A549 (cell line): ENCODE results near the gene FBXO21. TPM values are rescaled to one million over a fixed set of nuclear protein-coding genes. Genes with fewer than 3 reads are reported as not detected.
A peak's percentile ranks its signal among the peaks of the same experiment; 100 is the strongest.
"Not testable (repeated sequence)": the region's sequence is repeated elsewhere in the genome, so short reads cannot be mapped to it uniquely, and the experiment has no call there.

ENCODE experiments used
- ATAC-seq, 2 experiments: fragments of 200-7000 bp in 1 of 2; fragments of >200 bp in 1 of 2; cut with Nextera tagmentation in 1 of 2; cut with Tn5 transposase in 1 of 2; 3 replicates each; pipeline versions ENCODE4 v1.8.0 to v1.9.1; 2018 to 2020; ENCODE audit warnings: mild to moderate bottlenecking in 1 of 2, moderate library complexity in 1 of 2
- CTCF ChIA-PET: fragments of 300-600 bp; sonication (Branson Sonifier 250); formaldehyde crosslinking; extraction: SDS; loops from one replicate; lab custom pipeline; 2021; ENCODE audit warnings: antibody characterized with exemption, inconsistent platforms; lab: Yijun Ruan, JAX
- POLR2A ChIA-PET: fragments of 350-600 bp; formaldehyde crosslinking; extraction: SDS; loops from one replicate; lab custom pipeline; 2021; ENCODE audit warnings: antibody characterized with exemption, inconsistent platforms; lab: Yijun Ruan, JAX
- DNase-seq, 2 experiments: peaks; one replicate each; pipeline versions ENCODE4 v3.0.0 to v3.0.0-alpha.2; 2011 to 2016; ENCODE audit warnings: low read depth in 1 of 2, low spot score in 1 of 2
- FAIRE-seq: peaks from 2 replicates; lab custom pipeline; 2011; peaks lifted over from hg19 to GRCh38; lab: Jason Lieb, UNC
- H3K27ac ChIP-seq, 2 experiments: fragments of >200 bp; sonication (Bioruptor Twin); formaldehyde crosslinking; 3 replicates each; pipeline ENCODE4 v1.5.1; 2016 to 2017
- H3K4me1 ChIP-seq: fragments of >200 bp; sonication (Bioruptor Twin); formaldehyde crosslinking; 3 replicates; pipeline ENCODE4 v1.6.1; 2016
- H3K4me2 ChIP-seq: fragments of >200 bp; sonication (Bioruptor Twin); formaldehyde crosslinking; 3 replicates; pipeline ENCODE4 v1.6.1; 2016
- H3K4me3 ChIP-seq: fragments of >200 bp; sonication (Bioruptor Twin); formaldehyde crosslinking; 3 replicates; pipeline ENCODE4 v1.5.1; 2016
- H3K9me3 ChIP-seq: fragments of >200 bp; sonication (Bioruptor Twin); formaldehyde crosslinking; 3 replicates; pipeline ENCODE4 v1.6.1; 2016
- CBX8 ChIP-seq: fragments of 200-600 bp; sonication (generic); IDR thresholded peaks from 2 replicates; pipeline ENCODE4 v1.6.1; 2016
- CEBPB ChIP-seq, 2 experiments: fragments of >200 bp in 1 of 2; sonication (Bioruptor Twin) in 1 of 2; formaldehyde crosslinking in 1 of 2; IDR thresholded peaks; 2 replicates each; pipeline ENCODE4 v1.6.1; 2012 to 2016
- ESRRA ChIP-seq: fragments of 150-350 bp; IDR thresholded peaks from 2 replicates; pipeline ENCODE4 v1.6.1; 2014; ENCODE audit warnings: mild to moderate bottlenecking, low read length, borderline replicate concordance
- FOSL2 ChIP-seq, 2 experiments: fragments of 450-650 bp in 1 of 2; fragments of >200 bp in 1 of 2; sonication (Bioruptor Twin) in 1 of 2; formaldehyde crosslinking; IDR thresholded peaks; 2 replicates each; pipeline versions ENCODE4 v1.5.0 to v1.6.1; 2016 to 2020; ENCODE audit warnings: mild to moderate bottlenecking in 1 of 2, moderate library complexity in 1 of 2
- HOXB13 ChIP-seq: fragments of 250-450 bp; sonication (Bioruptor Pico); IDR thresholded peaks from 2 replicates; pipeline ENCODE4 v1.5.0; 2020; ENCODE audit warnings: low read depth, mild to moderate bottlenecking, moderate library complexity
- HOXB5 ChIP-seq: fragments of 250-450 bp; sonication (Bioruptor Pico); IDR thresholded peaks from 2 replicates; pipeline ENCODE4 v1.5.0; 2020; ENCODE audit warnings: mild to moderate bottlenecking, moderate library complexity
- KDM1A ChIP-seq: fragments of 200-600 bp; sonication (generic); IDR thresholded peaks from 2 replicates; pipeline ENCODE4 v1.6.1; 2016; ENCODE audit warnings: low read depth, mild to moderate bottlenecking
- MAFK ChIP-seq: fragments of 450-650 bp; IDR thresholded peaks from 2 replicates; pipeline ENCODE4 v1.6.1; 2014; ENCODE audit not compliant: partially characterized antibody
- PHF8 ChIP-seq: fragments of 200-600 bp; sonication (generic); IDR thresholded peaks from 2 replicates; pipeline ENCODE4 v1.6.1; 2016; ENCODE audit warnings: low read depth, mild to moderate bottlenecking, antibody characterized with exemption, moderate library complexity, borderline replicate concordance
- POLR2AphosphoS2 ChIP-seq: conservative IDR thresholded peaks from 2 replicates; pipeline ENCODE4 v1.6.1; 2012; ENCODE audit warnings: low read length, improper control_type of control experiment, inconsistent platforms
- SMC3 ChIP-seq: fragments of >200 bp; sonication (Bioruptor Twin); formaldehyde crosslinking; IDR thresholded peaks from 3 replicates; pipeline ENCODE4 v1.6.1; 2018; ENCODE audit warnings: inconsistent platforms
- ZC3H11A ChIP-seq: fragments of 450-650 bp; IDR thresholded peaks from 2 replicates; pipeline ENCODE4 v1.6.1; 2014; ENCODE audit warnings: antibody characterized with exemption, mild to moderate bottlenecking
- ZSCAN20 ChIP-seq: fragments of 250-450 bp; sonication (Bioruptor Pico); IDR thresholded peaks from 2 replicates; pipeline ENCODE4 v1.8.0; 2022; ENCODE audit warnings: mild to moderate bottlenecking, moderate library complexity
- WGBS: methylation state at CpG from one replicate; pipeline ENCODE4 v1.1.6; 2017; ENCODE audit errors: missing lambda C conversion rate; 5-methylcytosine and 5-hydroxymethylcytosine counted together
- polyA plus RNA-seq, 4 experiments: library from polyadenylated mRNA; depleted of rRNA in 3 of 4; stranded (reverse); fragments of >200 nt; fragmentation: RNase III in 1 of 4; extraction: RNeasy Plus Mini Kit Qiagen cat#74134 plus additional on column Dnase treatment in 1 of 4; gene quantifications; 2 replicates in 3 of 4; 3 replicates in 1 of 4; pipeline ENCODE4 v1.2.3, GENCODE V29; 2011 to 2017
- TF ChIP-seq, protein P1 (sequence below): fragments of >200 bp; sonication (Bioruptor Twin); formaldehyde crosslinking; IDR thresholded peaks from 3 replicates; pipeline ENCODE4 v1.5.1; 2016
- TF ChIP-seq, protein P2 (sequence below): fragments of 150-350 bp; IDR thresholded peaks from 2 replicates; pipeline ENCODE4 v1.6.1; 2014; ENCODE audit warnings: low read depth, mild to moderate bottlenecking, low read length
- TF ChIP-seq, protein P3 (sequence below): fragments of >200 bp; sonication (Bioruptor Twin); formaldehyde crosslinking; IDR thresholded peaks from 2 replicates; pipeline ENCODE4 v1.6.1; 2016

The FBXO21 gene
- polyA plus RNA-seq, 2 of the 4 experiments (the other 2 are of a cell fraction): 33.2 to 62.4 TPM

DNA sequence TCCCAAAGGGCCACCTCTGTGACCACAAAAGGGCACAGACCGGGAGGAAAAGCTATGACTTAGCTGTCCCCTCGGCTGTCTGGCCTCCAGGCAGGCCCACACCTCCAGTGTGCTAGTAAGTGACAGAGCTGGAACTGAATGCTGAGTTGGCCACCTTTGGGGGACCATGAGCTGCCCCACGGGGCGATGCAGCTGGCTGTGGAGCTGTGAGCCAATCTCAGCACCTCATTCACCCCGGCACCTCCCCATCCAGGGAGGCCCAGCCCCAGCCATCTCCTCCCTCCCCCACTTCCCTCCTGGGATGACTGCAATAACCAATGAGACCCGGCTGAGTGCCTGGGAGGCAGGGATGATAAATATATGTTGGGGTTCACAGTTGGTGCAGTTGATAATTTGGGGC is 78.9 kb downstream of the FBXO21 start:
- ATAC-seq (peak; percentile 25 to 35; a peak in 3 of 6 replicates), DNase-seq (no peak), FAIRE-seq (no peak)
- Histone ChIP-seq H3K4me2 (no peak overlapping the region), H3K9me3 (no peaks in the 10 kb centered on the region), H3K4me3 (no peak overlapping the region), H3K27ac (peak overlapping the region in 1 of 2 experiments; percentile 48; a peak in 2 of 6 replicates), H3K4me1 (no peaks in the 10 kb centered on the region)
- POLR2A ChIA-PET: no interaction called here
- TF ChIP-seq FOSL2 (IDR thresholded peaks at IDR 0.05) (no peak), FOSL2 (CRISPR knock-in tag; IDR thresholded peaks at IDR 0.05) (no peak)
- CTCF ChIA-PET: interaction anchor here (0.8 to 4.3 kb wide), 4 partner anchors 9 to 745 kb away, joined by 3 to 19 read pairs (median 7); no protein-coding TSS in a partner anchor
- WGBS: 75% methylated on average over 6 of the region's 6 CpGs

DNA sequence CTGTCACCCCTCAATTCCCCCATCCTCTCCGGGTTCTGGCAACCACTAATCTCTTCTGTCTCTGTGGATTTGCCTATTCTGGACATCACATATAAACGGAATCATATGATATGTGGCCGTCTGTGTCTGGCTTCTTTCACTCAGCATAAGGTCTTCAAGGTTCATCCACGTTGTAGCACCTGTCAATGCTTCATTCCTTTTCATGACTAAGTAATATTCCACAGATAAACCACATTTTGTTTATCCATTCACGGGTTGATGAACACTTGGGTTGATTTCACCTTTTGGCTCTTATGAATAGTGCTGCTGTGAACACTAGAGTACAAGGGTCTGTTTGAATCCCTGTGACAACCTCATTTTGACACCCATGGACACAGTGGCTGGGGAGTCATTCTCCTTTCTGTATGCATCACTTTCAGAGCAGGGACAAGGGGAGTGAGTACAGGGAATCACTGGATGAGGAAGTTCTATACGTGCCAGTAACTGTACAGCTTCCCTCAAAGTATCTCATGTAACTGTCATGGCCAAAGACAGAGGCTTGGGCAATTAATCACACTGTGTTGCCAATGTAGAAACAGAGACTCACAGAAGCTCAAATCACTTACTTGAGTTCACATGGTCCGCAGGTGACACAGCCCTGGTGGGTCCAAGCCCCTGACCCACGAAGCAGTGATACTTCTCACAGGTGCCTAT is 80.2 kb downstream of the FBXO21 start:
- WGBS: 51% methylated on average over 8 of the region's 8 CpGs
- CTCF ChIA-PET: interaction anchor here (0.5 to 4.3 kb wide), 4 partner anchors 9 to 73 kb away, joined by 3 to 19 read pairs (median 7); no protein-coding TSS in a partner anchor
- Histone ChIP-seq H3K4me1 (no peaks in the 10 kb centered on the region), H3K4me3 (no peak overlapping the region), H3K9me3 (no peaks in the 10 kb centered on the region), H3K27ac (no peak overlapping the region), H3K4me2 (no peak overlapping the region)
- FAIRE-seq (no peak), DNase-seq (no peak), ATAC-seq (no peak)
- POLR2A ChIA-PET: no interaction called here
- TF ChIP-seq SMC3: no peak
- TF ChIP-seq, protein P1, sequence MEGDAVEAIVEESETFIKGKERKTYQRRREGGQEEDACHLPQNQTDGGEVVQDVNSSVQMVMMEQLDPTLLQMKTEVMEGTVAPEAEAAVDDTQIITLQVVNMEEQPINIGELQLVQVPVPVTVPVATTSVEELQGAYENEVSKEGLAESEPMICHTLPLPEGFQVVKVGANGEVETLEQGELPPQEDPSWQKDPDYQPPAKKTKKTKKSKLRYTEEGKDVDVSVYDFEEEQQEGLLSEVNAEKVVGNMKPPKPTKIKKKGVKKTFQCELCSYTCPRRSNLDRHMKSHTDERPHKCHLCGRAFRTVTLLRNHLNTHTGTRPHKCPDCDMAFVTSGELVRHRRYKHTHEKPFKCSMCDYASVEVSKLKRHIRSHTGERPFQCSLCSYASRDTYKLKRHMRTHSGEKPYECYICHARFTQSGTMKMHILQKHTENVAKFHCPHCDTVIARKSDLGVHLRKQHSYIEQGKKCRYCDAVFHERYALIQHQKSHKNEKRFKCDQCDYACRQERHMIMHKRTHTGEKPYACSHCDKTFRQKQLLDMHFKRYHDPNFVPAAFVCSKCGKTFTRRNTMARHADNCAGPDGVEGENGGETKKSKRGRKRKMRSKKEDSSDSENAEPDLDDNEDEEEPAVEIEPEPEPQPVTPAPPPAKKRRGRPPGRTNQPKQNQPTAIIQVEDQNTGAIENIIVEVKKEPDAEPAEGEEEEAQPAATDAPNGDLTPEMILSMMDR: no peak
- TF ChIP-seq, protein P2, sequence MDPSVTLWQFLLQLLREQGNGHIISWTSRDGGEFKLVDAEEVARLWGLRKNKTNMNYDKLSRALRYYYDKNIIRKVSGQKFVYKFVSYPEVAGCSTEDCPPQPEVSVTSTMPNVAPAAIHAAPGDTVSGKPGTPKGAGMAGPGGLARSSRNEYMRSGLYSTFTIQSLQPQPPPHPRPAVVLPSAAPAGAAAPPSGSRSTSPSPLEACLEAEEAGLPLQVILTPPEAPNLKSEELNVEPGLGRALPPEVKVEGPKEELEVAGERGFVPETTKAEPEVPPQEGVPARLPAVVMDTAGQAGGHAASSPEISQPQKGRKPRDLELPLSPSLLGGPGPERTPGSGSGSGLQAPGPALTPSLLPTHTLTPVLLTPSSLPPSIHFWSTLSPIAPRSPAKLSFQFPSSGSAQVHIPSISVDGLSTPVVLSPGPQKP: no peak

DNA sequence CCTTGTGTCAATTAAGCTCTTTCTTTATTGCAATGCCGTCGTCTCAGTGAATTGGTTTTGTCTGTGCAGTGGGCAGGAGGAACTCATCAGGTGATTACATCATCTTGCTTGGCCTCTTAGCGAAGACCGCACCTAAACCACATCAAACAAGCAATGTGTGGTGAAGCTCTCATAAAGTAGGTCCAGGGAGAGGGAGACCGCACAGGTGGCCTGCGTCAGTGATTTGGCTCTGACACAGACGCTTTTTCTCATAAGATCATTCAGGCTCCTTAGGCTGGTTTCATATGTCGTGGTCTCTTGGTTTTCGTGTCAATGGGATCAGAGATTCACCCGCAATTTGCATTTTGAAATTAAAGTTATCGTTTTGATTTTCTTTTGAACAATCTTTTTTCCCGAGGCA is 84.4 kb downstream of the FBXO21 start:
- ATAC-seq (no peak), FAIRE-seq (no peak), DNase-seq (no peak)
- 84% methylated on average over 12 of the region's 12 CpGs for WGBS
- Histone ChIP-seq H3K9me3 (no peaks in the 10 kb centered on the region), H3K27ac (no peak overlapping the region), H3K4me3 (no peak overlapping the region), H3K4me1 (0 out of 3 replicates have a peak, but pooled peaks cover 3% of the 10 kb centered on the region), H3K4me2 (no peak overlapping the region)
- CTCF ChIA-PET: interaction anchor here (0.6 to 1.6 kb wide), 3 partner anchors 13 to 69 kb away, joined by 3 to 4 read pairs (median 4); no protein-coding TSS in a partner anchor
- TF ChIP-seq CEBPB (IDR thresholded peaks at IDR 0.05): no peak
- TF ChIP-seq ZC3H11A: no peak
- TF ChIP-seq, protein P2: no peak
- no peak for TF ChIP-seq HOXB13
- TF ChIP-seq, protein P1: no peak
- TF ChIP-seq PHF8: no peak
- TF ChIP-seq POLR2AphosphoS2: no peak
- TF ChIP-seq KDM1A: no peak
- TF ChIP-seq, protein P3, sequence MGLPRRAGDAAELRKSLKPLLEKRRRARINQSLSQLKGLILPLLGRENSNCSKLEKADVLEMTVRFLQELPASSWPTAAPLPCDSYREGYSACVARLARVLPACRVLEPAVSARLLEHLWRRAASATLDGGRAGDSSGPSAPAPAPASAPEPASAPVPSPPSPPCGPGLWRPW: no peak
- TF ChIP-seq MAFK: no peak
- no peak for TF ChIP-seq ZSCAN20
- no peak for TF ChIP-seq HOXB5 (CRISPR knock-in tag)
- TF ChIP-seq CBX8: no peak
- no peak for TF ChIP-seq ESRRA
- POLR2A ChIA-PET: no interaction called here

DNA sequence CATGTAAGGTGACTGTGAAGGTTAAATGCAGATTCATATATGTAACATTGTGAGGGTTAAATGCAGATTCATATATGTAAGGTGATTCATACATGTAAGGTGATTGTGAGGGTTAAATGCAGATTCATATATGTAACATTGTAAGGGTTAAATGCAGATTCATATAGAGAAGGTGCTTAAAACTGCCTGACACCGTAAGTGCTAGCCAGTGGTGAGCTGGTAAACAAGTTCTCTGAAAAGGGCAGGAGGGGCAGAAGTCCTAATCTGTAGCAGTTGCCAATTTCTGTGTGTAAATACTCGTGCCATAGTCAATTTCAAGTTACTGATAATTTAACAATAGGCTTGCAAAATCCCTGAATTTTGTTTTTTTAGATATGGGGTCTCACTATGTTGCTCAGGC is 86.3 kb downstream of the FBXO21 start:
- H3K4me3 ChIP-seq, FAIRE-seq, POLR2A ChIA-PET, H3K9me3 ChIP-seq, H3K4me2 ChIP-seq, DNase-seq, ATAC-seq: not testable (repeated sequence)
- Histone ChIP-seq H3K4me1 (peaks cover 14% of the 10 kb centered on the region; the same call in 2 of the 3 replicates), H3K27ac (peak overlapping the region in 1 of 2 experiments; percentile 7; a peak in 1 of 6 replicates)
- WGBS: 32% methylated on average over 2 of the region's 2 CpGs
- CTCF ChIA-PET: interaction anchor here (1.6 kb wide), 1 partner anchor 78 kb away, joined by 5 read pairs; no protein-coding TSS in a partner anchor
